DMS 273 (cell line): Measurements from ENCODE around the gene NOD2.

Source experiments
- DNase-seq: peaks from one replicate; lab custom pipeline; 2025; ENCODE audit not compliant: unreplicated experiment; lab: John Stamatoyannopoulos, UW

NOD2 gene

GRCh38 chr16:50669741-50670140, 23.7 kb upstream of the NOD2 start:
- no peak for DNase-seq

- no peak for DNase-seq
These were observed 22.9 kb upstream of the NOD2 start for GRCh38 chr16:50670476-50670875.

- DNase-seq, result peak; percentile 82
These were observed 21.7 kb upstream of the NOD2 start for GRCh38 chr16:50671644-50672260.

- DNase-seq, result no peak
These were observed 19.7 kb upstream of the NOD2 start for GRCh38 chr16:50673496-50674275.

GRCh38 chr16:50674831-50675230, 18.6 kb upstream of the NOD2 start:
- DNase-seq, result no peak

- no peak for DNase-seq
These were observed 17.5 kb upstream of the NOD2 start for GRCh38 chr16:50675686-50676610.

GRCh38 chr16:50676684-50677225, 16.7 kb upstream of the NOD2 start:
- no peak for DNase-seq

- peak; percentile 28 for DNase-seq
These were observed 16.1 kb upstream of the NOD2 start for GRCh38 chr16:50677351-50677750.

GRCh38 chr16:50678531-50678930, 14.9 kb upstream of the NOD2 start:
- no peak for DNase-seq

GRCh38 chr16:50679266-50679665, 14.1 kb upstream of the NOD2 start:
- no peak for DNase-seq

- no peak for DNase-seq
These were observed 13.5 kb upstream of the NOD2 start for GRCh38 chr16:50679676-50680555.

- no peak for DNase-seq
These were observed 12.9 kb upstream of the NOD2 start for GRCh38 chr16:50680556-50680893.

- DNase-seq, result peak; percentile 77
These were observed 12.2 kb upstream of the NOD2 start, which contains the start of gene SNX20 for GRCh38 chr16:50681021-50681885. SNX20 (minus strand) TSS chr16:50681312; CDS start chr16:50677526, 3,786 bp downstream.

- no peak for DNase-seq
These were observed 9.6 kb upstream of the NOD2 start for GRCh38 chr16:50683689-50684374.

- no peak for DNase-seq
These were observed 8.5 kb upstream of the NOD2 start for GRCh38 chr16:50684823-50685461.

GRCh38 chr16:50685462-50686063, 7.8 kb upstream of the NOD2 start:
- no peak for DNase-seq

- no peak for DNase-seq
These were observed 5.3 kb upstream of the NOD2 start for GRCh38 chr16:50688083-50688482.

- no peak for DNase-seq
These were observed 4.5 kb upstream of the NOD2 start for GRCh38 chr16:50688867-50689266.
